ENCODE data around the gene PRKAR2B. TPM values are rescaled to one million over a fixed set of nuclear protein-coding genes. Genes with fewer than 3 reads are reported as not detected.
"Not testable (repeated sequence)": the region's sequence is repeated elsewhere in the genome, so short reads cannot be mapped to it uniquely, and the experiment has no call there.

PRKAR2B gene
- total and polyA plus RNA-seq, 2 experiments from 2014 or later = 42.3 to 70.4 TPM

- no peaks in the 10 kb centered on the region for H3K9me3 ChIP-seq (ENCODE audit: low read depth)
- H3K27ac ChIP-seq = peak overlapping the region; percentile 38
- H3K36me3 ChIP-seq = no peaks in the 10 kb centered on the region
- no peaks in the 10 kb centered on the region for H3K27me3 ChIP-seq
- no peak overlapping the region for H3K4me3 ChIP-seq
- no peak for TF ChIP-seq CTCF (IDR thresholded peaks at IDR 0.05; ENCODE audit: low read depth, low read length)
- H3K4me1 ChIP-seq (ENCODE audit: low read depth) = peaks cover 15% of the 10 kb centered on the region
- no peak for DNase-seq (ENCODE audit: low read depth in 1 of 2, low spot score in 1 of 2)
Measured at GRCh38 chr7:107080533-107080932, 36.0 kb downstream of the PRKAR2B start.

DNA sequence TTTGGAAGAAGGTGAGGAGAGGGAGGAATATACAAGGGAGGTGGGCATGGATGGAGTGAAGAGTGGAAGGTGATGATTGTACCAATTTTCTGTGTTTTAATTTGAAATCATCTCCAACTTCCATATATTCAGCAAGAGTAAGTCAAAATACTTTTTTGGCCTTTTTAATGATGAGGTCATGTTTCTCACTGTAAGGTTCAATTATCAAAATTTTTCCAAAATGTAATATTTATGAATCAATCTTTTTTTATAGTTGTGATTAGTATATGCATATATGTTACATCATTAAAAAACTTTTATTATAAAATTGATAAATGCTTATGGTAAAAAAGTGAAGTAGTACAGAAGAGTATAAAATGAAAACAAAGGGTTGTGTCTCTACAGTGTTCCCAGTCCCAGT, 40.7 kb downstream of the PRKAR2B start:
- TF ChIP-seq CTCF (IDR thresholded peaks at IDR 0.05; ENCODE audit: low read depth, low read length) = no peak
- Histone ChIP-seq H3K4me3 (no peak overlapping the region), H3K4me1 (ENCODE audit: low read depth) (peaks cover 21% of the 10 kb centered on the region), H3K36me3 (no peaks in the 10 kb centered on the region), H3K9me3 (ENCODE audit: low read depth) (no peaks in the 10 kb centered on the region), H3K27me3 (no peaks in the 10 kb centered on the region), H3K27ac (no peak overlapping the region)
- DNase-seq (ENCODE audit: low read depth in 1 of 2, low spot score in 1 of 2) = no peak

GRCh38 chr7:107089627-107090026, 45.1 kb downstream of the PRKAR2B start:
- no peak for DNase-seq (ENCODE audit: low read depth in 1 of 2, low spot score in 1 of 2)
- no peaks in the 10 kb centered on the region for H3K9me3 ChIP-seq (ENCODE audit: low read depth)
- peaks cover 6% of the 10 kb centered on the region for H3K4me1 ChIP-seq (ENCODE audit: low read depth)
- no peak overlapping the region for H3K4me3 ChIP-seq
- H3K27ac ChIP-seq = no peak overlapping the region
- no peak for TF ChIP-seq CTCF (IDR thresholded peaks at IDR 0.05; ENCODE audit: low read depth, low read length)
- no peaks in the 10 kb centered on the region for H3K36me3 ChIP-seq
- H3K27me3 ChIP-seq = no peaks in the 10 kb centered on the region

- Histone ChIP-seq H3K9me3 (ENCODE audit: low read depth) (no peaks in the 10 kb centered on the region), H3K4me3 (no peak overlapping the region), H3K36me3 (no peaks in the 10 kb centered on the region), H3K27me3 (no peaks in the 10 kb centered on the region), H3K27ac (peak overlapping the region; percentile 29), H3K4me1 (ENCODE audit: low read depth) (peaks cover 6% of the 10 kb centered on the region)
- DNase-seq (ENCODE audit: low read depth in 1 of 2, low spot score in 1 of 2) = no peak
- no peak for TF ChIP-seq CTCF (IDR thresholded peaks at IDR 0.05; ENCODE audit: low read depth, low read length)
Measured at GRCh38 chr7:107090457-107090856, 46.0 kb downstream of the PRKAR2B start.

GRCh38 chr7:107091306-107091705, 46.8 kb downstream of the PRKAR2B start:
- Histone ChIP-seq H3K9me3 (ENCODE audit: low read depth) (no peaks in the 10 kb centered on the region), H3K4me1 (ENCODE audit: low read depth) (peaks cover 6% of the 10 kb centered on the region), H3K27me3 (no peaks in the 10 kb centered on the region), H3K36me3 (no peaks in the 10 kb centered on the region), H3K4me3 (no peak overlapping the region), H3K27ac (no peak overlapping the region)
- DNase-seq (ENCODE audit: low read depth in 1 of 2, low spot score in 1 of 2) = no peak
- TF ChIP-seq CTCF (IDR thresholded peaks at IDR 0.05; ENCODE audit: low read depth, low read length) = no peak

DNA sequence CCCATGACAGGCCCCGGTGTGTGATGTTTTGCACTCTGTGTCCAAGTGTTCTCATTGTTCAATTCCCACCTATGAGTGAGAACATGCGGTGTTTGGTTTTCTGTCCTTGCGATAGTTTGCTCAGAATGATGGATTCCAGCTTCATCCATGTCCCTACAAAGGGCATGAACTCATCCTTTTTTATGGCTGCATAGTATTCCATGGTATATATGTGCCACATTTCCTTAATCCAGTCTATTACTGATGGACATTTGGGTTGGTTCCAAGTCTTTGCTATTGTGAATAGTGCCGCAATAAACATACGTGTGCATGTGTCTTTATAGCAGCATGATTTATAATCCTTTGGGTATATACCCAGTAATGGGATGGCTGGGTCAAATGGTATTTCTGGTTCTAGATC, 49.2 kb downstream of the PRKAR2B start:
- not testable (repeated sequence) for DNase-seq (ENCODE audit: low read depth in 1 of 2, low spot score in 1 of 2); H3K36me3 ChIP-seq; H3K27me3 ChIP-seq; H3K4me1 ChIP-seq (ENCODE audit: low read depth); H3K27ac ChIP-seq; H3K4me3 ChIP-seq; H3K9me3 ChIP-seq (ENCODE audit: low read depth)

DNA sequence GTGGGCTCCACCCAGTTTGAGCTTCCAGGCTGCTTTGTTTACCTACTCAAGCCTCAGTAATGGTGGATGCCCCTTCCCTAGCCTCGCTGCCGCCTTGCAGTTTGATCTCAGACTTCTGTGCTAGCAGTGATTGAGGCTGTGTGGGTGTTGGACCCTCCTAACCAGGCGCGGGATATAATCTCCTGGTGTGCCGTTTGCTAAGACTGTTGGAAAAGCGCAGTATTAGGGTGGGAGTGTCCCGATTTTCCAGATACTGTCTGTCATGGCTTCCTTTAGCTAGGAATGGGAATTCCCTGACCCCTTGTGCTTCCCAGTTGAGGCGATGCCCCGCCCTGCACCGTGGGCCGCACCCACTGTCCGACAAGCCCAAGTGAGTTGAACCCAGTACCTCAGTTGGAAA, 54.6 kb downstream of the PRKAR2B start:
- H3K27ac ChIP-seq; H3K4me1 ChIP-seq (ENCODE audit: low read depth); H3K27me3 ChIP-seq; H3K4me3 ChIP-seq; H3K9me3 ChIP-seq (ENCODE audit: low read depth); H3K36me3 ChIP-seq; DNase-seq (ENCODE audit: low read depth in 1 of 2, low spot score in 1 of 2): not testable (repeated sequence)
